PC-9 (cell line): Measurements from ENCODE around the gene CNN2.

Experiments
- EZH2 ChIP-seq: fragments of 200-600 bp; sonication (generic); IDR thresholded peaks from 2 replicates; pipeline ENCODE4 v1.8.0; 2017; ENCODE audit warnings: antibody characterized with exemption, low read depth
- TF ChIP-seq, protein P1 (sequence below): fragments of 200-600 bp; sonication (generic); conservative IDR thresholded peaks from 2 replicates; pipeline ENCODE4 v1.6.1; 2017; ENCODE audit warnings: mixed run types, antibody characterized with exemption, mild to moderate bottlenecking, moderate library complexity

DNA sequence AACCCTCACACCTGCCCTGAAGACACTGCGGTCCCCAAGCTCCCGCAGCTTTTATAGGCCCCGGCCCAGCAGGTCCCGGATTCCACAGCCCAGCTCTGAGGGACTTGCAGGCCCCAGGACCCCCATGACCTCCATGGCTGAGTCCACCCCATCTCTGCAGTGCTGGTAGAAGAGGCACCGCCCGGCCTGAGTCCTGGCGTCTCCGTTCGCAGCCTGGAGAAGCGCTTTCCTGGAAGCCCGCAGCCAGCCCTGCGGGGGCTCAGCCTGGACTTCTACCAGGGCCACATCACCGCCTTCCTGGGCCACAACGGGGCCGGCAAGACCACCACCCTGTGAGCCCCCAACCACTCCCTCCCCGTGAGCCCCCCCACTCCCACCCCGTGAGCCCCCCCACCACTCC lies 22.7 kb downstream of the CNN2 start:
- TF ChIP-seq, protein P1, sequence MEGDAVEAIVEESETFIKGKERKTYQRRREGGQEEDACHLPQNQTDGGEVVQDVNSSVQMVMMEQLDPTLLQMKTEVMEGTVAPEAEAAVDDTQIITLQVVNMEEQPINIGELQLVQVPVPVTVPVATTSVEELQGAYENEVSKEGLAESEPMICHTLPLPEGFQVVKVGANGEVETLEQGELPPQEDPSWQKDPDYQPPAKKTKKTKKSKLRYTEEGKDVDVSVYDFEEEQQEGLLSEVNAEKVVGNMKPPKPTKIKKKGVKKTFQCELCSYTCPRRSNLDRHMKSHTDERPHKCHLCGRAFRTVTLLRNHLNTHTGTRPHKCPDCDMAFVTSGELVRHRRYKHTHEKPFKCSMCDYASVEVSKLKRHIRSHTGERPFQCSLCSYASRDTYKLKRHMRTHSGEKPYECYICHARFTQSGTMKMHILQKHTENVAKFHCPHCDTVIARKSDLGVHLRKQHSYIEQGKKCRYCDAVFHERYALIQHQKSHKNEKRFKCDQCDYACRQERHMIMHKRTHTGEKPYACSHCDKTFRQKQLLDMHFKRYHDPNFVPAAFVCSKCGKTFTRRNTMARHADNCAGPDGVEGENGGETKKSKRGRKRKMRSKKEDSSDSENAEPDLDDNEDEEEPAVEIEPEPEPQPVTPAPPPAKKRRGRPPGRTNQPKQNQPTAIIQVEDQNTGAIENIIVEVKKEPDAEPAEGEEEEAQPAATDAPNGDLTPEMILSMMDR, result no peak
- no peak for TF ChIP-seq EZH2
